Activated CD8-positive, alpha-beta memory T cell treated with anti-CD3 and anti-CD28 coated beads, Interleukin-2, amount 50 U/mL, for 24 hours (primary cell): ENCODE measurements around the gene FMN2.

Source experiments
- DNase-seq: peaks from one replicate; pipeline ENCODE4 v3.0.0-alpha.2; 2020; ENCODE audit errors: extremely low read depth

Gene FMN2

DNA sequence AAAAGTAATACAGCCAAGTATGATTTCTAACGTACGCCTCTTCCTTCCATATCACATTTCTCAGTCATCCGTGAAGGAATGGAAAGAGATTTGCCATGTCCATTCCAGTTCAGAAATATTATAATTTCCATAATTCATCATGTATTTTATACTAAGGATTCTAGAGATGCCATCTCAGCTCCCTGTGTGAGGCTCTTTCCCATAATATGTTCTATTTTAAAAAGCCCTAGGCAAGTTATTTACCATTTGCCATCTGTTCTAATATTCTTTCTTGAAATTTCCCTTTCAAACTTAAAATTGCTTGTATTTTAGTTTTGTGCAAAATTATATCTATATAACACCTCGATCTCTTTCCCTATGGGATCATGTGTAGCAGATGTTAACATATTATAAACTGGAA is 106.7 kb downstream of the FMN2 start:
- DNase-seq = no peak

DNA sequence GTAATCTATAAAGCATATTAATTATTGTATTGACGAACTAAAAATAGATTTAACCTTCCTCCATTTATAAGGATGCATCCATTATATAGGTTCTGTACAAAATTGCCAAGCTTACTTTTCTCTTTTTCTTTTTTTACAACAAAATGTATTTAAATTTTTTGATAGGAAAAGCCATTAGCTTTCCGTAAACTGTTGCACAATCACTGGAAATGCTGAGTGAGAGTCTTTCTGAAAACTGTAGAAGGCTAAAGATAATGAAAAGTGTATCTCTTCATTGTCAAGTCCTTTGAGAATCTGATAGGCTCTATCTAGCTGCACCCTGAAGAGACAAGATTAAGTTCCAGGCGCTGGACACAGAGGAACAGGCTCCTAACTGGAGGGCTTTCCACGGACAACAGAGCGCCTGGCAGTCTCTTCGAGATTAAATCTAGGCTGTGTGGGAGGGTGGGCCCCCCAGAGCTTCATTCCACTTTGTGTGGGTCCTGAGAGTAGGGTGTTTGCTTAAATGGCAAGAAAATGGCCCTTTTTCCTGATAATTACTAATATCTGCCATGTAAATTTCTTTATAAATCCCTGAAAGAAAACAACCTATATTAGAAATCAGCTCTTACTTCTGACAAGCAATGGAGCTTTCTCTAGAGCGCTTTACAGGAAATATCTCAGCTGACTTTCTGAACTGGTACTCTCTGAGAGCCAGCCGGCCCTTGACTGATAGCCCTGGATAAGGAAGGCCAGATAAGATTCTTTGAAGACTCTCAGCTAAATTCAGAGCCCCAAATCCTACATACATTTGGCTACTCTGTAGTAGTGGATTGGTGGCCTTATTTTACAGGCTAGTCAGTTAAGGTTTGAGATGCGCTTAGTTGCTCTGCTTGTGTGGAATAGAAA is 108.3 kb downstream of the FMN2 start:
- DNase-seq = no peak

DNA sequence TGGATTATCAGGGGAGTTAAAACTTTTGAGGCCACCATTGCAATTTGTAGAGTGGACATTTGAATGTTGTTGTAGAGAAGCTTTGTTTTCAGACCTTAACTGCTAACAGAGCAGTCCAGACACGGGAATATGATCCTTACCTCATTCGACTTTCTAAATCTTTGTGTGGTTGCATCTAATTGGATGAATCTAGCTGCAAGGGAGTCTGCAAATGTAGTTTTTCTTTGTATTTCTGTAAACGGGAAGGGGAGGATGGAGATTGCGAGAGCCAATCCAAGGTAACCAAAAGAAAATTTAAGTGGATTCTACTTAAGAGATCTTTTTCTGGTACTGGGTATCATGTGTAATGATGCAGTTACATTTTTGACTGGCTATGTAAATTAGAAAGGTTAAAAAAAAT is 110.2 kb downstream of the FMN2 start:
- DNase-seq = no peak

DNA sequence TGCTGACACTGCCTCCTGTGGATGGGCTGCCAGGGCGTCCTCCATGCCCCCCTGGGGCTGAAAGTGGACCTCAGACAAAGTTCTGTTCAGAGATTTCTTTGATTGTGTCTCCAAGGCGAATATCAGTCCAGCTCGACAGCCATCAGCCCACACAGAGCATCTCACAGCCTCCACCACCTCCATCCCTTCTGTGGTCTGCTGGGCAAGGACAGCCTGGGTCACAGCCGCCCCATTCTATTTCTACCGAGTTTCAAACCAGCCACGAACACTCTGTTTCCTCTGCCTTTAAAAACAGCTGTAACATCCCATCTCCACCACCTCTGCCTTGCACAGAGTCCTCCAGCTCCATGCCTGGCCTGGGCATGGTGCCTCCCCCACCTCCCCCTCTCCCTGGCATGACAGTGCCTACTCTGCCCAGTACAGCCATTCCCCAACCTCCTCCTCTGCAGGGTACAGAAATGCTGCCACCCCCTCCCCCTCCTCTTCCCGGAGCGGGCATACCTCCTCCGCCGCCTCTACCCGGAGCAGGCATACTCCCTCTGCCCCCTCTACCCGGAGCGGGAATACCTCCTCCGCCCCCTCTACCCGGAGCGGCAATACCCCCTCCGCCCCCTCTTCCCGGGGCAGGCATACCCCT is 115.5 kb downstream of the FMN2 start:
- no peak for DNase-seq

DNA sequence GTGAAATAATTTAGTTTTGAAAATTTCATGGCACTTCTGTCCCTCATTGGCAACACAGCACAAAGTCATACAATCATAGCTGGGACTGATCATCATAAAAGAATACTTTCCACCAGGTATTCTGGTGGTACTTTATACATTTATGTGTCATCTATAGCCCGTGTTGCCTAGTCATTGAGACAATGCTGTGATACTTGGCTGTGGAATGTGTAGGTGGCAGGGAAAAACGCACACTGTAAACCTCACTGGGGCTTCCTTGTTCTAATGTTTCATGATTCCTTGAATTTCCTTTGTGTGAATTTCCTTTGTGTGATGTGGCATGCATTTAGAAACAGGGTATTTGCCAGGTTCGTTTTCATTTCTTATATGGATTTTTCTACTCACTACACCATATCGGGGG is 118.3 kb downstream of the FMN2 start:
- no peak for DNase-seq

DNA sequence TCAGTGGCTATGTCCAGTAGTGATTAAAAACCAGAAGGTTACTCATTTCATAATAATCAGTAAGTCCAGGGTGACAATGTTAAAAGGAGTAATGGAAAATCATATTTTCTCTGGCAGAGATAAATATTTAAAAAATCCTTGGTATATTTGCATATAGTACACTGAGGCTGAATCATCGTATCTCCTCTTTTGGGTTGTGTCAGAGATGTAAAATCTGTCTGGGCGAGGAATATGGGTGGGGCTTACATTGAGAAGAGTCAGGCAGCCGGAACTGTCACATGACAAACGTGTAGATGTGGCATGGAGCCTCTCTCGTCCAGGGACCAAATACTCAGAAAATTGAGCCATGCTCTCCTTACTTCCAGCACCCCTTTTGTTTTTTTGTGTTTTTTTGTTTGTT is 120.9 kb downstream of the FMN2 start:
- no peak for DNase-seq

DNA sequence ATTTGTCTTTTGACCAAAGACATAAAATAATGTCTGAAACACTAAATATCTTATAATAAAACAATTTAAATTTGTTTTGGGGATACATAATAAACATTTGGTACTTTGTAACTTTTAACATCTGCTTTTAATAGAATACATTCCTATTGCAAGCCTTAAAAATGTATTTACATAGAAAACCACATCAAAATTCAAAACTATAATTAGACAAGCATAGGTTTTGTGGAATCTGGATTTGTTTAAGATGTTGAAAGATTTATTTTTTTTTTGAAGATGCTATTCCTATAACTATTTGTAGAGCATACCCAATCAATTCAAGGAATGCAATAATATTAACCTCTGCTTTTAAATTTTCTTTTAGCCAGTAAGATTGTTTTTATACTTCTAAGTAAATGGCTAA is 125.7 kb downstream of the FMN2 start:
- DNase-seq = no peak

DNA sequence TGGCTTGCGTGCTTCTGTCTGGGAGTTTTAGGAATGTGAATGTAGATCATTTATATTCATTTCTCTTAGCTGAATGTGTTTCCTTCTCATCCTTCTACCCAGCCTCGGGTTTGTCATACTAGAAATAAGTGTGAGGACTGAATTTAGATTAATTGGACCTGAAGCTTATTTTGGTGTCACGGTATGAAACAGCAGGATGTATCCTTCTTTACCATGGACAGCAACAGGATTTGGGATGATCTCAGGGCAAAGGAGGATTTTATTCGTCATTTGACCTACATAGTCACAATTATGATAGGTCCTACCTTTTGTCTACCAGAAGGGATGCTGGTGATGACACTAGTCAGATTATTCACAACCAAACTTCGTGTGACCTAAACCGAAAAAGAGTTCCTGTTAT is 127.4 kb downstream of the FMN2 start:
- DNase-seq = no peak

DNA sequence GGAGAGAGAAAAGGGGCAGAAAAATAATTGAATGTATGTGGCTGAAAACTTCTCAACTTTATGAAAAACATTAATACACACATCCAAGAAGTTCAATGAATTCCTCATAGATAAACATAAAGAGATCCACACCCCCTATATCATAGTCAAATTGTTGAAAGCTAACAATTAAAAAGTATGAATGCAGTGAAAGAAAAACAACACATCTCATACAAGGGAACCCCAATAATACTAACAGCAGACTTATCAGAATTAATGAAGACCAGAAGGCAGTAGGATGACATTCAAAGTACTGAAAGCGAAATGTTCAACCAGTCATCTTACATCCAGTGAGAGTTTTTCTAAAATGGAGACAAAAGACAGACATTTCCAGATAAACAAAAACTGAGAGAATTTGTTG is 134.4 kb downstream of the FMN2 start:
- no peak for DNase-seq

DNA sequence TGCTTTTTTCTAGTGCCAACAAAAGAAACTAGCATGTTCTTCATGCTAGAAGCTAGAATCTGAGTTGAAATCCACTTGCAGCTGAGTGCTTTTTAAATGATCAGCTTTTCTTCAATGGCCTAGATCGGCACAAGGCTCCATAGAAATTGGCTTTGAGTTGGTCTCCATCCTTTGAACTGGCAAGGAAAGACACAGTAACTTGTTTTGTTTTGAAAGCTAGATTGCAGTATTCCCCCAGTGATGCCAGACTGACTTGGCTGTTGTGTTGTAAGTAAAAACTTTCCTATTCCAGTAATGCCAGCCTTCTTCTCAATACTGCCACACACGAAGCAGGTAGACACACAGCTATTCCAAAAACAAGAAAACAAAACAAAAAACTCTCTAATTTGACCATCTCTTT is 139.1 kb downstream of the FMN2 start:
- DNase-seq = no peak

DNA sequence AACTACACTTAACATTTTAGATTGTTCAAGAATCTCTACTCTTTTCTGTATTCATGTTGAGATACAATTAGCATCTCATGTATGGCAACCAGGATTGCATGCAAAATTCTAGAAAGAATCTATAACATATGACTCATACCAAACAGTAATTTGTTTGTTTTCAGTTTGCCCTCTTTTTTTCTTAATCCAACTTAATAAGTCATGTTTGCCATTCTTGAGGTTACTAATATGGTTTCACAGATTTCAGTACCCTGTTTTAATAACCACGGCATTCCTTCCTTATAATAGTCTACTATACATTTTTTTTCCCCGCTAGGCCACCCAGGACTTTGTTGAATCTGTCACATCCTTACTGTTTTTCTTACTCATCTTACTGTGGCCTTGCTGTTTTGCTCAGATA is 140.8 kb downstream of the FMN2 start:
- no peak for DNase-seq

DNA sequence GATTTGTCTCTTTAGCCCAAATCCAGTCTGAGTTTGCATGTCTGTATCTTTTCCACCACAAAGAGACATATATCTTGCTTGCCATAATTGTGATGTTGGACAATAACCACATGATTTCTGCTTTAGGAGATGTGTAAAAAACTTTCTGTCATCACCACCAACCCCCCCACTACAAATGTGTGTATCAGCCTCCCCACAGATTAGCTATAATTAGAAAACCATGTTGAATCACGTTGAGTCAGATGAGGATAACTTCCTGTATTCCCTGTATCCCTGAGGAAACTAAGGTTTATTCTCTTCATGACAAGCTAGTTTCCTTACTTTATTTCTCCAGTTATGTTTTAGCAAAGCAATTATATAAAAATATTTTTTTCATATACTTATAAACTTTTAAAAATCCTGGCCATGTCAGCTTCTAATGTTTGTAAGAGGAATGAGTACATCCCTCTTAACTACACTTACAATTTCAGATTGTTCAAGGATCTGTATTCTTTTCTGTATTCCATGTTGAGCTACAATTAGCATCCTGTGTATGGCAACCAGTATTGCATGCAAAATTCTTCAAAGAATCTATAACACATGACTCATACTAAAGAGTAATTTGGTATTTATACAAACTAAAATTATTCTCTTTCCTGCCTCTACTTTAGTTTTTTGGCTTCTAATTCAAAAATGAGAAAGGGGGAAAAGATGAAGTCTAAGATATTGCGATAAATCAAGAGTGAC is 143.0 kb downstream of the FMN2 start:
- no peak for DNase-seq

DNA sequence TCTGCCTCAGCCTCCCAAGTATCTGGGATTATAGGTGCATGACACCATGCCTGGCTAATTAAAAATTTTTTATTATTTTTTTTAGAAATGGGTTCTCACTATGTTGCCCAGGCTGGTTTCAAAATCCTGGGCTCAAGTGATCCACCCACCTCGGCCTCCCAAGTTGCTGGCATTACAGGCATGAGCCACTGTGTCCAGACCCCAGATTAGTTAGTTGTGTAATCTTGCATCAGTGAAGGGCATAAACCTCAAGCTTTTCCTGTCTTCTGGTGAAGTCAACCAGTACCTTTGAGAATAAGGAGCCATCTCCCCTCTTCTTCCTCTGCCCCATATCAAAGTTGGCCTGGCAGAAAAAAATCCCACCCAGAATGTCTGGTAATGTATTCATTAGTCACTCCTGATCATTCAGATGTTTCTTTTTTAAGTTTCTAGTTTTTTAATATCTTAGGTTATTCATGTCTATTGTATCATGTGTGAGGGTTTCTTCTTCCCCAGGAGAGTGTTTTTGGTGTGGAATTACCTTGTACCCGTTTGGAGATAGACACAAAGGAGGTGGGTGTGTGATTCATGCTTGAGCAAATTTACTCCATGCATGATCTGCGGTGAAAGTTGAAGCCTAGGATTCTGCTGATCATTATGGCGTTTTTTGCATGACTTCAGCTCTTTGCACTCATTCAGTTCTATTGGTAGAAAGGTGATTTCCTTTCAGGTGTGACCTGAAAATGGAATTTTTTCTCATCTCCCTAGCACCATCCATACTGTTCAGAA is 144.0 kb downstream of the FMN2 start:
- no peak for DNase-seq

DNA sequence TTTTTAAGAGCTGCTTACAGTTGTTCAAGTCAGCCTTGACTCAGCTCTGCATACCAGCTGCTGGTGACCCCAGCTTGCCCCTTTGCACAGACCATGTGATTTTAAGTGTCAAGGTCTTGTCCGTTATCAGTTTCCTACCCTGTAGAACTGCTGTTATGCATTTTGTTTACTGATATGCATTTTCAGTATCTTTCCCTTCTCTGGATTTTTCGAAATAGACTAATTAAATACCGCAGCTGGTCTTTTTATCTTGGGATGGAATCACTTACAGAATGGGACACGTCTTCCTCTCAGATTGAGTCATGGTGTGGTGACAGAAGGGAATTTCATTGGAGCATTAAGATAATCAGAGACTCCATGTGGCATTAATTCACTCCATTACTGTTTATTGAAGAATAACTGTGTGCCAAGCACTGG is 145.6 kb downstream of the FMN2 start:
- no peak for DNase-seq

DNA sequence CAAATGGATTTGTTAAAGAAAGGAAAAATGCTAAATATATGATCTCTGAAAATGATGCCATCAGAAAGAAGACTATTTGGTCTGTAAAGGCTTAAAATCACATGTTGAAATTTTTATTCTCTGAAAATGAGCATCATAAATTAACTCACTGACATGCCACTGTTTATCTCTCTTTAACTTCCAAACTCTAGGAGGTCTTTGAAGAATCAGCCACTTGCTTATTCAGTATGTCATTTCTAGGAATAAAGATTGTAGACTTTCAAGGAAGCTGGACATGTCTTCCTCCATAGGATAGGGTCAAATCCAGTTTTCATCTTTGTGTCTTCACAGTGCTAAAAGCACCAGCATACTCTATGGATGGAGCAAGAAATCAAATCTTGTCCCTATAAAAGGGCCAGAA is 147.6 kb downstream of the FMN2 start:
- no peak for DNase-seq

DNA sequence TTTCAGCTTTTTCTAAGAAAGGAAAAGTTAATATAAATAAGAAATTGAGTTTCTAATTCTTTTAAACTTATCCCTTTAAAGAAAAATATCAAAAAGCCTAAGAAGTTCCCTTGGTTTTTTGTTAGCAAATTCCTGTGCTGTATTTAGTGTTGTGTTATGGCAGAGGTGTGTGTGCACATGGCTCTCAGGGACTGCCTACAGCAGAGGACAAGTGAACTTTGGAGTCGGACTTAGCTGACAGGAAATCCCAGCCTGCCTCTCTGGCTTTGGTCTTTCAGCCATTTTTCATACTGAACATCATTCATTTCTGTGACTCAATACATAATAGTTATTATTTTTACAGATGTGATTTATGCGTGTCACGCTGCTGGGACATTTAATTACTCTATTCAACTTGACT is 149.6 kb downstream of the FMN2 start:
- DNase-seq = no peak

DNA sequence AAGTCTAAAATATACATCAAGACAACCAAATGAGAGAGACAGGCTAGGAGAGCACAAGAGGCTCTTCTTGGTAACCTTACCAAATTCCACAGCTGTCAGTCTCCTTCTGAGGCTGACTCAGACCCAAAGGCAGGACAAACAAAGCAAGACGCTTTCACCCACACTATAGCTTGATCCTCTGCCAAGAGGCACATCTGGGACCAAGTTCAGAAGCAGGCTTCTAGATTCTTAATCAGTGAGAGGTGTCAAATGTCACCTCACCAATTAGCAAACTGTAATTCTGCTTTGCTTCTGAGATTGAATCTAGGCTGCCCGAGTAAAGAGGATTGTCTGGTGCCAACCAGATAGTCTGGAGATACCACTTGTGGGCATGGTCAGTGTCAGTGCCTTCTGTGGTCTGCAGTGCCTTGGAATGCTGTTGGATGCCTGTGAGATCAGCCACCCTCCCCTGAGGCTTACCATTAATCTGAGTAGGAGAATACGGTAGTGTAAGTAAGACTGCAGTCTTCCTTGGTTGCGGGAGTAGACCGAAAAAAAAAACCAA is 151.0 kb downstream of the FMN2 start:
- no peak for DNase-seq

DNA sequence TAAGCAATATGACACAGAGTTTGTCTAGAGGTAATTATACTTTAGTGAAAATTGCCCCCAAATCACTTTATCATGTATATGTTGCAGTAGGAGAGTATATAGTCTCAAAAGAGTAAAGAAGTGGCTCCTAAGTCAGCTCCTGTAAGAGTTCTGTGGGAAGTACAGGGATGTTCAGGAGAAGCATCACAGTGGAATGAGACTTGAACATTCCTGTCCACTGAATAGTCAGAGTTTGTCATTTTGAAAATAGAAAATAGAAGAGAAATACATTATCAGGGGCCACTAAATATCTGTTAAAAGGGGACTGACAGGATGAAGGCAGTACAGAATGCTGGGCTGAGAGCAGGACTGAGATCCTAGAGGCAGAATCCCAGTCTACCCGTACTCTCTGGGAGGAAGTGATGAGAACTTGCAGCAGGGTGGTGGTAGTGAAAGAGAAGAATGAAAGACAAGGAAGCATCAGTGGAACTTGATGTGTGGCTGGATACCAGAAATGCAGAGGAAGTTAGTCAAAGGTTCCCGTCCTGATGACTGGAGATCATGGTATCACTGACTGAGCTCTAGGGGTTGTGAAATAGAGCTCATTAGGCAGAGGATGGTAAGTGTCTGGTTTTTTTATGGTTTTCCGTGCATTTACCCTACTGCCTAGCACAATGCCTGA is 153.4 kb downstream of the FMN2 start:
- no peak for DNase-seq

DNA sequence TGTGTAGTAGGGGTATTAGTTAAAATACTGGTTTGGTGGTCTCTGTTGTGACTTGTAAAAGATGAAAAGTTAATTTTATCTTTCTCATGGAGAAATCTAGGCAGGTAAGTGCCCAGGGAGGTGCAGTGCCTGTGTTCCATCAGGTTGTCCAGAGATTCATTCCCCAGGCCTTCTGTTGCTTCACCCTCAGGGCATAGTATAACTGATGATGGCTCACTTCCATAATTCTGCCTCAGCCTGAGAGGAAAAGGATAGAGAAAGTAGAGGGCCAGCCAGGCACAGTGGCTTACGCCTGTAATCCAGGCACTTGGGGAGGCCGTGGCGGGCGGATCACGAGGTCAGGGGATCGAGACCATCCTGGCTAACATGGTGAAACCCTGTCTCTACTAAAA is 153.9 kb downstream of the FMN2 start:
- no peak for DNase-seq

DNA sequence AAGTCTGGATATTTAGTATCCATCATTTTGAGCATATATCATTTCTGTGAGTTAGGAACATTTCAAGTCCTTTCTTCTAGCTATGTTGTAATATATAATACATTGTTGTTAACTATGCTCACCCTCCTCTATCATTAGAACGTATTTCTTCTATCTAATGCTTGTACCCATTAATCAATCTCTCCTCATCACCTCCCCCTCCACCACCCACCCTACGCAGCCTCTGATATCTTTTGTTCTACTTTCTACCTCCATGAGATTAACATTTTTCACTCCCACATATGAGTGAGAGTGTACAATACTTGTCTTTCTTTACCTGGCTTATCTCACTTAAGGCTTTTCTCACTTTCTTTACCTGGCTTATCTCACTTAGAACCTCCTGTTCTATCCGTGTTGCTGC is 156.2 kb downstream of the FMN2 start:
- DNase-seq = no peak

DNA sequence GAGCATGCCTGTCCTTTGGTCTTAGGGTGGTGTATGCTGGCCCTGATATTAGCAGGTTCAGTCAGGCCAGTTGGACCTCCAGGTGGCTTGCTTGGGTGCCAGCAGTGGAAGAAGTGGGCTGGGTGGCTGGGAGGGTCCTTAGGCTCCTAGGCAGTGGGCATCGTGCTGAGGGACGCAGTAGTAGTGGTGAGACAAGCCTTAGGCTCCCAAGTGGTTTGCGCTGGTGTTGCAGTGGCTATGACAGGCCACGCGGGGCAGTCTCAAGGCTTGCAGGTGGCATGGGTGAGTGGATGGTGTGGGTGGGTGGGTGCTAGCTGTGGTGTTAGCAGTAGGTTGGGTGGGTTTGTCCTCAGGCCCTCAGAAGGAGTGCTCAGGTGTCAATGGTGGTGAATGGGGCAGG is 162.3 kb downstream of the FMN2 start:
- DNase-seq = no peak
